ENCODE results near the gene TLL2. TPM values are rescaled to one million over a fixed set of nuclear protein-coding genes. Genes with fewer than 3 reads are reported as not detected.
A peak's percentile ranks its signal among the peaks of the same experiment; 100 is the strongest.

TLL2 gene
- total RNA-seq, 2 experiments from 2014 or later, result 0.12 to 0.19 TPM

- Mint-ChIP-seq H3K9me3 (no peaks in the 10 kb centered on the region), H3K36me3 (no peaks in the 10 kb centered on the region), H3K4me3 (no peak overlapping the region), H3K27me3 (peaks cover 8% of the 10 kb centered on the region), H3K4me1 (no peaks in the 10 kb centered on the region), H3K27ac (no peak overlapping the region)
- no peak for DNase-seq
These were observed 153.4 kb downstream of the TLL2 start for GRCh38 chr10:96360331-96360730.

- Mint-ChIP-seq H3K4me1 (no peaks in the 10 kb centered on the region), H3K9me3 (no peaks in the 10 kb centered on the region), H3K27me3 (peaks cover 11% of the 10 kb centered on the region), H3K36me3 (no peaks in the 10 kb centered on the region), H3K27ac (no peak overlapping the region), H3K4me3 (no peak overlapping the region)
- no peak for DNase-seq
These were observed 154.1 kb downstream of the TLL2 start for GRCh38 chr10:96359616-96360015.

- Mint-ChIP-seq H3K4me1 (no peaks in the 10 kb centered on the region), H3K9me3 (no peaks in the 10 kb centered on the region), H3K27ac (no peak within 1 kb of the TSS), H3K4me3 (no peak within 1 kb of the TSS), H3K27me3 (peaks cover 11% of the 10 kb centered on the region), H3K36me3 (no peaks in the 10 kb centered on the region)
- DNase-seq, result no peak
These were observed 154.7 kb downstream of the TLL2 start, which contains the start of gene OPALIN for GRCh38 chr10:96358851-96359540. Gene OPALIN, minus strand, starts transcription at chr10:96359002. Its CDS starts 106 bp downstream, at chr10:96358896.

GRCh38 chr10:96357038-96357620, 156.6 kb downstream of the TLL2 start:
- no peaks in the 10 kb centered on the region for H3K9me3 Mint-ChIP-seq
- DNase-seq, result no peak
- H3K4me3 Mint-ChIP-seq, result no peak overlapping the region
- H3K4me1 Mint-ChIP-seq, result no peaks in the 10 kb centered on the region
- no peaks in the 10 kb centered on the region for H3K36me3 Mint-ChIP-seq
- no peak overlapping the region for H3K27ac Mint-ChIP-seq
- H3K27me3 Mint-ChIP-seq, result peaks cover 16% of the 10 kb centered on the region

GRCh38 chr10:96352582-96352981, 161.1 kb downstream of the TLL2 start:
- peaks cover 16% of the 10 kb centered on the region for H3K27me3 Mint-ChIP-seq
- no peaks in the 10 kb centered on the region for H3K36me3 Mint-ChIP-seq
- no peak for DNase-seq
- H3K27ac Mint-ChIP-seq, result no peak overlapping the region
- no peak overlapping the region for H3K4me3 Mint-ChIP-seq
- H3K9me3 Mint-ChIP-seq, result no peaks in the 10 kb centered on the region
- no peaks in the 10 kb centered on the region for H3K4me1 Mint-ChIP-seq

GRCh38 chr10:96352027-96352426, 161.7 kb downstream of the TLL2 start:
- H3K36me3 Mint-ChIP-seq, result no peaks in the 10 kb centered on the region
- no peak overlapping the region for H3K27ac Mint-ChIP-seq
- no peak for DNase-seq
- no peak overlapping the region for H3K4me3 Mint-ChIP-seq
- H3K27me3 Mint-ChIP-seq, result peaks cover 15% of the 10 kb centered on the region
- H3K4me1 Mint-ChIP-seq, result no peaks in the 10 kb centered on the region
- H3K9me3 Mint-ChIP-seq, result peaks cover under 1% of the 10 kb centered on the region

- Mint-ChIP-seq H3K9me3 (peaks cover 9% of the 10 kb centered on the region), H3K27me3 (peaks cover 4% of the 10 kb centered on the region), H3K36me3 (no peaks in the 10 kb centered on the region), H3K4me1 (no peaks in the 10 kb centered on the region), H3K4me3 (no peak overlapping the region), H3K27ac (no peak overlapping the region)
- DNase-seq, result no peak
These were observed 167.4 kb downstream of the TLL2 start for GRCh38 chr10:96346295-96346694.

GRCh38 chr10:96345222-96345621, 168.5 kb downstream of the TLL2 start:
- no peaks in the 10 kb centered on the region for H3K36me3 Mint-ChIP-seq
- peaks cover 9% of the 10 kb centered on the region for H3K9me3 Mint-ChIP-seq
- H3K4me3 Mint-ChIP-seq, result no peak overlapping the region
- H3K27me3 Mint-ChIP-seq, result peaks cover 4% of the 10 kb centered on the region
- H3K4me1 Mint-ChIP-seq, result no peaks in the 10 kb centered on the region
- no peak for DNase-seq
- no peak overlapping the region for H3K27ac Mint-ChIP-seq

- Mint-ChIP-seq H3K27ac (no peak overlapping the region), H3K27me3 (peaks cover 4% of the 10 kb centered on the region), H3K36me3 (no peaks in the 10 kb centered on the region), H3K4me3 (no peak overlapping the region), H3K4me1 (no peaks in the 10 kb centered on the region), H3K9me3 (peaks cover 9% of the 10 kb centered on the region)
- no peak for DNase-seq
These were observed 169.5 kb downstream of the TLL2 start for GRCh38 chr10:96344178-96344577.

GRCh38 chr10:96342402-96342801, 171.3 kb downstream of the TLL2 start:
- no peak for DNase-seq
- Mint-ChIP-seq H3K36me3 (no peaks in the 10 kb centered on the region), H3K4me1 (no peaks in the 10 kb centered on the region), H3K9me3 (peaks cover 9% of the 10 kb centered on the region), H3K27ac (no peak overlapping the region), H3K4me3 (no peak overlapping the region), H3K27me3 (peaks cover 4% of the 10 kb centered on the region)

- Mint-ChIP-seq H3K27me3 (peaks cover 4% of the 10 kb centered on the region), H3K9me3 (peaks cover 7% of the 10 kb centered on the region), H3K36me3 (no peaks in the 10 kb centered on the region), H3K4me3 (no peak overlapping the region), H3K27ac (no peak overlapping the region), H3K4me1 (no peaks in the 10 kb centered on the region)
- DNase-seq, result no peak
These were observed 172.2 kb downstream of the TLL2 start for GRCh38 chr10:96341219-96342182.

- Mint-ChIP-seq H3K9me3 (no peaks in the 10 kb centered on the region), H3K4me1 (no peaks in the 10 kb centered on the region), H3K27me3 (no peaks in the 10 kb centered on the region), H3K36me3 (no peaks in the 10 kb centered on the region), H3K4me3 (no peak overlapping the region), H3K27ac (no peak overlapping the region)
- DNase-seq, result peak; percentile 64
These were observed 173.5 kb downstream of the TLL2 start for GRCh38 chr10:96339956-96340904.

- Mint-ChIP-seq H3K27ac (no peak overlapping the region), H3K9me3 (no peaks in the 10 kb centered on the region), H3K4me3 (no peak overlapping the region), H3K36me3 (no peaks in the 10 kb centered on the region), H3K4me1 (peaks cover 3% of the 10 kb centered on the region), H3K27me3 (peaks cover 6% of the 10 kb centered on the region)
- no peak for DNase-seq
These were observed 174.3 kb downstream of the TLL2 start for GRCh38 chr10:96339383-96339782.

- H3K27me3 Mint-ChIP-seq, result peaks cover 6% of the 10 kb centered on the region
- H3K4me3 Mint-ChIP-seq, result no peak overlapping the region
- H3K4me1 Mint-ChIP-seq, result peaks cover 7% of the 10 kb centered on the region
These were observed 175.3 kb downstream of the TLL2 start for GRCh38 chr10:96338279-96338925.

More at GRCh38 chr10:96338279-96338925, 175.3 kb downstream of the TLL2 start:
- H3K36me3 Mint-ChIP-seq, result no peaks in the 10 kb centered on the region
- H3K27ac Mint-ChIP-seq, result no peak overlapping the region
- DNase-seq, result no peak
- no peaks in the 10 kb centered on the region for H3K9me3 Mint-ChIP-seq

All from activated naive CD8-positive, alpha-beta T cell treated with anti-CD3 and anti-CD28 coated beads for 36 hours (primary cell).